ENCODE measurements around the gene TMEM115.

DNA sequence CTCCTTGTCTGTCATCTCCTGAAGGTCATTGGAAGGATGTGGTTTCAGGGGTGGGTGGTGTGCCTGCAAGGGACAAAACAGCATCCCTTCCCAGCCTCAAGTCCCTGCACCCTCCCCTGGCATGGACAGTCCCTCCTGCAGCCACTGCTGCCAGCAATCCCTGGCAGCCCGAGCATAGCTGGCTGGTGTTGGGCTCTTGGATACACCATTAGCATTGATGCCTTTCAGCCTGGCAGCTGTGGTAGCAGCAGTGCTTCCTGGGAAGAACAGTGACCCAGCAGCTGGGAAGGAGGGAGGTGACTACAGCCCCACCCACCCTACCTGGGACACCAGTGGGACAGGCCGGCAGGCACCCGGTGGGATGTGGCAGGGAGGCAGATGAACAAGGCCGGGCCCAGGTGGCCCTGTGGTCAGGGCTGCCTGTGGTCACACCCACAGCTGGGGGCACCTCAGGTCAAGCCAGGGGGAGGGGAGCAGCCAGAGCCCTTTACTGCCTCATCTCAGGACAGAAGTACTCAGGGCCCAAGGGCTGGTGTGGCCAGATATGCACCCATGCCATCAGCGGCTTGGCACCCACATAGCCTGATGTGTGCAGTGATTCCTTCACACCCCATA, 32.9 kb upstream of the TMEM115 start:
- TF ChIP-seq, protein P1, sequence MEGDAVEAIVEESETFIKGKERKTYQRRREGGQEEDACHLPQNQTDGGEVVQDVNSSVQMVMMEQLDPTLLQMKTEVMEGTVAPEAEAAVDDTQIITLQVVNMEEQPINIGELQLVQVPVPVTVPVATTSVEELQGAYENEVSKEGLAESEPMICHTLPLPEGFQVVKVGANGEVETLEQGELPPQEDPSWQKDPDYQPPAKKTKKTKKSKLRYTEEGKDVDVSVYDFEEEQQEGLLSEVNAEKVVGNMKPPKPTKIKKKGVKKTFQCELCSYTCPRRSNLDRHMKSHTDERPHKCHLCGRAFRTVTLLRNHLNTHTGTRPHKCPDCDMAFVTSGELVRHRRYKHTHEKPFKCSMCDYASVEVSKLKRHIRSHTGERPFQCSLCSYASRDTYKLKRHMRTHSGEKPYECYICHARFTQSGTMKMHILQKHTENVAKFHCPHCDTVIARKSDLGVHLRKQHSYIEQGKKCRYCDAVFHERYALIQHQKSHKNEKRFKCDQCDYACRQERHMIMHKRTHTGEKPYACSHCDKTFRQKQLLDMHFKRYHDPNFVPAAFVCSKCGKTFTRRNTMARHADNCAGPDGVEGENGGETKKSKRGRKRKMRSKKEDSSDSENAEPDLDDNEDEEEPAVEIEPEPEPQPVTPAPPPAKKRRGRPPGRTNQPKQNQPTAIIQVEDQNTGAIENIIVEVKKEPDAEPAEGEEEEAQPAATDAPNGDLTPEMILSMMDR (IDR thresholded peaks at IDR 0.05), result no peak
- TF ChIP-seq EP300 (IDR thresholded peaks at IDR 0.05) (no peak), POLR2A (IDR thresholded peaks at IDR 0.05) (no peak), POLR2AphosphoS5 (IDR thresholded peaks at IDR 0.05) (no peak)
